Endothelial cell of umbilical vein (primary cell): Measurements from ENCODE around the gene NOL12.

Source experiments
- CTCF ChIP-seq, 2 donors: IDR thresholded peaks; 1 replicate in 1 of 2; 2 replicates in 1 of 2; pipeline ENCODE4 v1.5.1; 2011; ENCODE audit warnings: low read length in 2 of 2, mild to moderate bottlenecking in 2 of 2, moderate library complexity in 2 of 2, control low read depth in 1 of 2, inconsistent platforms in 1 of 2, low read depth in 1 of 2; ENCODE audit not compliant: insufficient read depth in 1 of 2; ENCODE audit errors: extremely low read depth in 1 of 2
- EZH2 ChIP-seq: IDR thresholded peaks from 2 replicates; pipeline ENCODE4 v1.6.1; 2012; ENCODE audit warnings: borderline replicate concordance, low read depth, mild to moderate bottlenecking, moderate library complexity, low read length, inconsistent platforms; ENCODE audit not compliant: severe bottlenecking
- GATA2 ChIP-seq: IDR thresholded peaks from 2 replicates; pipeline ENCODE4 v1.7.0; 2011; ENCODE audit warnings: low read depth, mild to moderate bottlenecking, moderate library complexity, mixed read lengths, low read length; ENCODE audit not compliant: insufficient read length, insufficient read depth
- JUN ChIP-seq: IDR thresholded peaks from 2 replicates; pipeline ENCODE4 v1.6.1; 2011; ENCODE audit warnings: borderline replicate concordance, low read depth; ENCODE audit not compliant: insufficient read length, insufficient read depth
- MAX ChIP-seq: IDR thresholded peaks from 2 replicates; pipeline ENCODE4 v1.6.1; 2011; ENCODE audit not compliant: insufficient read depth, insufficient read length
- MYC ChIP-seq: IDR thresholded peaks from one replicate; pipeline ENCODE4 v1.6.1; 2011; ENCODE audit warnings: mild to moderate bottlenecking, low read depth, low read length
- POLR2A ChIP-seq: IDR thresholded peaks from 2 replicates; pipeline ENCODE4 v1.6.1; 2012; ENCODE audit warnings: low read depth, mild to moderate bottlenecking, control low read depth, low read length
- POLR2AphosphoS5 ChIP-seq: IDR thresholded peaks from 2 replicates; pipeline ENCODE4 v1.6.1; 2012; ENCODE audit warnings: low read depth, mild to moderate bottlenecking, control low read depth, low read length, moderate library complexity; ENCODE audit not compliant: insufficient read depth

DNA sequence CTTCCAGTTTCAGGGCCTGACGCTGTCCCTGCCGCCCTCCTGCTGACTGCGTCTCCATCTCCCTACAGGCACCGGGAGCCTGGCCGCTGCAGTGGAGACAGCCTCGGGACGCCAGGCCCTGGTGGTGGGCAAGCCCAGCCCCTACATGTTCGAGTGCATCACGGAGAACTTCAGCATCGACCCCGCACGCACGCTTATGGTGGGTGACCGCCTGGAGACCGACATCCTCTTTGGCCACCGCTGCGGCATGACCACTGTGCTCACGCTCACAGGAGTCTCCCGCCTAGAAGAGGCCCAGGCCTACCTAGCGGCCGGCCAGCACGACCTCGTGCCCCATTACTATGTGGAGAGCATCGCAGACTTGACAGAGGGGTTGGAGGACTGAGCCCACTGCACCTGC is 20.7 kb upstream of the NOL12 start:
- no peak for TF ChIP-seq EZH2
- no peak for TF ChIP-seq POLR2A
- no peak for TF ChIP-seq CTCF (IDR thresholded peaks at IDR 0.05; ENCODE audit: extremely low read depth in 1 of 2, insufficient read depth in 1 of 2, low read depth in 1 of 2, low read length in 2 of 2)
- no peak for TF ChIP-seq POLR2AphosphoS5
- no peak for TF ChIP-seq MAX
- TF ChIP-seq GATA2: no peak
- no peak for TF ChIP-seq MYC
- no peak for TF ChIP-seq JUN
